Measurements from ENCODE around the gene ETHE1. TPM values are rescaled to one million over a fixed set of nuclear protein-coding genes. Genes with fewer than 3 reads are reported as not detected.

The ETHE1 gene
- polyA plus RNA-seq, 2 of the 4 experiments (the other 2 are of a cell fraction): 37.3 to 58.9 TPM

- no peak overlapping the region for H3K4me2 ChIP-seq
- no peak overlapping the region for H3K4me3 ChIP-seq
- ATAC-seq: no peak
- 61% methylated on average over 10 of the region's 10 CpGs for WGBS (ENCODE audit: missing lambda C conversion rate)
- ChIA-PET POLR2A (interaction anchor here (0.6 kb wide), 1 partner anchor 1433 kb away, joined by 3 read pairs; no protein-coding TSS in a partner anchor), CTCF (interaction anchor here (2.6 kb wide), 1 partner anchor 23 kb away, joined by 10 read pairs; no protein-coding TSS in a partner anchor)
- no peak for TF ChIP-seq NR3C1 (IDR thresholded peaks at IDR 0.05)
- TF ChIP-seq EHMT2 (IDR thresholded peaks at IDR 0.05; ENCODE audit: low read depth): no peak
- TF ChIP-seq MYC (IDR thresholded peaks at IDR 0.05; ENCODE audit: borderline replicate concordance, low read length): no peak
- no peak for TF ChIP-seq CBX2 (IDR thresholded peaks at IDR 0.05; ENCODE audit: borderline replicate concordance, low read depth)
- no peak for TF ChIP-seq JUNB (IDR thresholded peaks at IDR 0.05)
- no peak for TF ChIP-seq POLR2A (IDR thresholded peaks at IDR 0.05; ENCODE audit: low read length)
- TF ChIP-seq CEBPB (IDR thresholded peaks at IDR 0.05): no peak
- TF ChIP-seq ZFP36 (IDR thresholded peaks at IDR 0.05; ENCODE audit: borderline replicate concordance, partially characterized antibody): no peak
- no peak for TF ChIP-seq RAD21 (conservative IDR thresholded peaks at IDR 0.05 in 1 of 2, IDR thresholded peaks at IDR 0.05 in 1 of 2)
- no peak for TF ChIP-seq MAX (IDR thresholded peaks at IDR 0.05)
- TF ChIP-seq CBX8 (IDR thresholded peaks at IDR 0.05): no peak
- TF ChIP-seq HOXB13 (CRISPR knock-in tag; IDR thresholded peaks at IDR 0.05; ENCODE audit: low read depth): no peak
- TF ChIP-seq MAZ (IDR thresholded peaks at IDR 0.05; ENCODE audit: borderline replicate concordance, low read depth, low read length): no peak
- no peak for TF ChIP-seq HDAC2 (IDR thresholded peaks at IDR 0.05)
- no peak for DNase-seq (ENCODE audit: low read depth in 1 of 2, low spot score in 1 of 2)
- no peak overlapping the region for H3K27ac ChIP-seq
- FAIRE-seq: no peak
- H3K9me3 ChIP-seq: no peaks in the 10 kb centered on the region
- H3K4me1 ChIP-seq: peaks cover 11% of the 10 kb centered on the region; the same call in 2 of the 3 replicates
Observed at GRCh38 chr19:43470288-43470687, 56.7 kb downstream of the ETHE1 start.

- no peak for DNase-seq (ENCODE audit: low read depth in 1 of 2, low spot score in 1 of 2)
- no peaks in the 10 kb centered on the region for H3K9me3 ChIP-seq
- peaks cover 15% of the 10 kb centered on the region for H3K4me1 ChIP-seq
- no peak overlapping the region for H3K27ac ChIP-seq
- POLR2A ChIA-PET: no interaction called here
- H3K4me3 ChIP-seq: no peak overlapping the region
- CTCF ChIA-PET: interaction anchor here (2.6 kb wide), 1 partner anchor 22 kb away, joined by 10 read pairs; no protein-coding TSS in a partner anchor
- no peak for FAIRE-seq
- no peak for ATAC-seq
- 12% methylated on average over 1 of the region's 1 CpG for WGBS (ENCODE audit: missing lambda C conversion rate)
- TF ChIP-seq NFE2L2 (conservative IDR thresholded peaks at IDR 0.05; ENCODE audit: low read length): no peak
- TF ChIP-seq FOSL2 (IDR thresholded peaks at IDR 0.05): no peak
- TF ChIP-seq FOSL2 (CRISPR knock-in tag; IDR thresholded peaks at IDR 0.05): no peak
- no peak for TF ChIP-seq KDM5A (IDR thresholded peaks at IDR 0.05)
- TF ChIP-seq RAD21 (conservative IDR thresholded peaks at IDR 0.05 in 1 of 2, IDR thresholded peaks at IDR 0.05 in 1 of 2): no peak
- no peak for TF ChIP-seq PHF8 (IDR thresholded peaks at IDR 0.05; ENCODE audit: borderline replicate concordance, low read depth)
- no peak for TF ChIP-seq MYC (IDR thresholded peaks at IDR 0.05; ENCODE audit: borderline replicate concordance, low read length)
- TF ChIP-seq FOSB (CRISPR knock-in tag; IDR thresholded peaks at IDR 0.05): no peak
- no peak for TF ChIP-seq CTCF (IDR thresholded peaks at IDR 0.05)
- no peak for TF ChIP-seq RARB (CRISPR knock-in tag; IDR thresholded peaks at IDR 0.05)
- TF ChIP-seq CBX2 (IDR thresholded peaks at IDR 0.05; ENCODE audit: borderline replicate concordance, low read depth): no peak
- TF ChIP-seq HOXB5 (CRISPR knock-in tag; IDR thresholded peaks at IDR 0.05): no peak
- TF ChIP-seq CHD2 (IDR thresholded peaks at IDR 0.05; ENCODE audit: low read length, partially characterized antibody): no peak
- TF ChIP-seq ZSCAN20 (CRISPR knock-in tag; IDR thresholded peaks at IDR 0.05): no peak
- H3K4me2 ChIP-seq: no peak overlapping the region
Observed at GRCh38 chr19:43469160-43469480, 57.9 kb downstream of the ETHE1 start.
